ENCODE results near the gene NLGN1. TPM values are rescaled to one million over a fixed set of nuclear protein-coding genes. Genes with fewer than 3 reads are reported as not detected.

Gene NLGN1
- total and polyA plus RNA-seq, 9 of the 15 experiments (the other 6 are each of a cell fraction or from before 2014, with no cell fraction given) = under 0.01 to 0.01 TPM; not detected in 7

- CTCF ChIA-PET (ENCODE audit: low intra/inter-chr PET ratio) = no interaction called here
- H2AFZ ChIP-seq (ENCODE audit: low read depth, low read length) = no peak overlapping the region
- H3K27me3 ChIP-seq (ENCODE audit: control insufficient read depth in 2 of 2, insufficient read depth in 2 of 2, low read length in 2 of 2) = no peaks in the 10 kb centered on the region
Observed at GRCh38 chr3:173986861-173987410, 589.4 kb downstream of the NLGN1 start.

More at GRCh38 chr3:173986861-173987410, 589.4 kb downstream of the NLGN1 start:
- H3K9ac ChIP-seq (ENCODE audit: insufficient read depth in 1 of 2, low read depth in 2 of 2, low read length in 2 of 2) = no peak overlapping the region
- no peak overlapping the region for H3K27ac ChIP-seq (ENCODE audit: extremely low read depth, low read depth, low read length)
- no peak overlapping the region for H3K4me2 ChIP-seq (ENCODE audit: insufficient read depth, low read length)
- in situ Hi-C loops (cut with MboI) (no loop called here), intact Hi-C loops (cut with micrococcal nuclease) (no loop called here)
- no peak for DNase-seq (ENCODE audit: extremely low read depth in 1 of 4, low spot score in 3 of 4)
- no peak overlapping the region for H3K4me3 ChIP-seq
- no peaks in the 10 kb centered on the region for H4K20me1 ChIP-seq (replicated peaks; ENCODE audit: control insufficient read depth, insufficient read depth, low read length)
- no peak for FAIRE-seq
- ATAC-seq = no peak
- H3K9me3 ChIP-seq (replicated peaks; ENCODE audit: control insufficient read depth, insufficient read depth, low read depth, low read length) = no peaks in the 10 kb centered on the region
- no peaks in the 10 kb centered on the region for H3K9me1 ChIP-seq (ENCODE audit: control insufficient read depth, insufficient read depth, low read length)
- no peaks in the 10 kb centered on the region for H3K36me3 ChIP-seq (ENCODE audit: control insufficient read depth, insufficient read depth, low read length)
- POLR2A ChIA-PET = no interaction called here
- no peaks in the 10 kb centered on the region for H3K79me2 ChIP-seq (ENCODE audit: control insufficient read depth, insufficient read depth, low read length)
- no peak for TF ChIP-seq ZNF696 (CRISPR knock-in tag; conservative IDR thresholded peaks at IDR 0.05)
- TF ChIP-seq CSDE1 (IDR thresholded peaks at IDR 0.05) = no peak
- no peak for TF ChIP-seq MECOM (CRISPR knock-in tag; IDR thresholded peaks at IDR 0.05)
- TF ChIP-seq ZC3H11A (IDR thresholded peaks at IDR 0.05; ENCODE audit: low read depth, low read length) = no peak
- TF ChIP-seq, protein P1, sequence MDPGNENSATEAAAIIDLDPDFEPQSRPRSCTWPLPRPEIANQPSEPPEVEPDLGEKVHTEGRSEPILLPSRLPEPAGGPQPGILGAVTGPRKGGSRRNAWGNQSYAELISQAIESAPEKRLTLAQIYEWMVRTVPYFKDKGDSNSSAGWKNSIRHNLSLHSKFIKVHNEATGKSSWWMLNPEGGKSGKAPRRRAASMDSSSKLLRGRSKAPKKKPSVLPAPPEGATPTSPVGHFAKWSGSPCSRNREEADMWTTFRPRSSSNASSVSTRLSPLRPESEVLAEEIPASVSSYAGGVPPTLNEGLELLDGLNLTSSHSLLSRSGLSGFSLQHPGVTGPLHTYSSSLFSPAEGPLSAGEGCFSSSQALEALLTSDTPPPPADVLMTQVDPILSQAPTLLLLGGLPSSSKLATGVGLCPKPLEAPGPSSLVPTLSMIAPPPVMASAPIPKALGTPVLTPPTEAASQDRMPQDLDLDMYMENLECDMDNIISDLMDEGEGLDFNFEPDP (CRISPR knock-in tag; IDR thresholded peaks at IDR 0.05) = no peak
- no peak for TF ChIP-seq NR1H2 (CRISPR knock-in tag; IDR thresholded peaks at IDR 0.05)
- TF ChIP-seq ATF1 (CRISPR knock-in tag; IDR thresholded peaks at IDR 0.05) = no peak
- no peak for TF ChIP-seq ATF1 (tag; IDR thresholded peaks at IDR 0.05)
- TF ChIP-seq PHF8 (IDR thresholded peaks at IDR 0.05; ENCODE audit: borderline replicate concordance, low read length) = no peak
- no peak for TF ChIP-seq NEUROD1 (IDR thresholded peaks at IDR 0.05; ENCODE audit: borderline replicate concordance, low read depth, low read length, partially characterized antibody)
- TF ChIP-seq, protein P2, sequence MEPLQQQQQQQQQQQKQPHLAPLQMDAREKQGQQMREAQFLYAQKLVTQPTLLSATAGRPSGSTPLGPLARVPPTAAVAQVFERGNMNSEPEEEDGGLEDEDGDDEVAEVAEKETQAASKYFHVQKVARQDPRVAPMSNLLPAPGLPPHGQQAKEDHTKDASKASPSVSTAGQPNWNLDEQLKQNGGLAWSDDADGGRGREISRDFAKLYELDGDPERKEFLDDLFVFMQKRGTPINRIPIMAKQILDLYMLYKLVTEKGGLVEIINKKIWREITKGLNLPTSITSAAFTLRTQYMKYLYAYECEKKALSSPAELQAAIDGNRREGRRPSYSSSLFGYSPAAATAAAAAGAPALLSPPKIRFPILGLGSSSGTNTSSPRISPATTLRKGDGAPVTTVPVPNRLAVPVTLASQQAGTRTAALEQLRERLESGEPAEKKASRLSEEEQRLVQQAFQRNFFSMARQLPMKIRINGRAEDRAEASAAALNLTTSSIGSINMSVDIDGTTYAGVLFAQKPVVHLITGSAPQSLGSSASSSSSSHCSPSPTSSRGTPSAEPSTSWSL (CRISPR knock-in tag; IDR thresholded peaks at IDR 0.05; ENCODE audit: borderline replicate concordance) = no peak
- TF ChIP-seq NCOA1 (IDR thresholded peaks at IDR 0.05; ENCODE audit: low read depth) = no peak
- TF ChIP-seq PTTG1 (tag; IDR thresholded peaks at IDR 0.05; ENCODE audit: low read depth) = no peak
- no peak for TF ChIP-seq TCF3 (CRISPR knock-in tag; IDR thresholded peaks at IDR 0.05)
- no peak for TF ChIP-seq ZNF830 (CRISPR knock-in tag; IDR thresholded peaks at IDR 0.05)
- TF ChIP-seq TARDBP (IDR thresholded peaks at IDR 0.05) = no peak
- TF ChIP-seq ZNF184 (CRISPR knock-in tag; IDR thresholded peaks at IDR 0.05) = no peak
- TF ChIP-seq, protein P3, sequence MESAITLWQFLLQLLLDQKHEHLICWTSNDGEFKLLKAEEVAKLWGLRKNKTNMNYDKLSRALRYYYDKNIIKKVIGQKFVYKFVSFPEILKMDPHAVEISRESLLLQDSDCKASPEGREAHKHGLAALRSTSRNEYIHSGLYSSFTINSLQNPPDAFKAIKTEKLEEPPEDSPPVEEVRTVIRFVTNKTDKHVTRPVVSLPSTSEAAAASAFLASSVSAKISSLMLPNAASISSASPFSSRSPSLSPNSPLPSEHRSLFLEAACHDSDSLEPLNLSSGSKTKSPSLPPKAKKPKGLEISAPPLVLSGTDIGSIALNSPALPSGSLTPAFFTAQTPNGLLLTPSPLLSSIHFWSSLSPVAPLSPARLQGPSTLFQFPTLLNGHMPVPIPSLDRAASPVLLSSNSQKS (CRISPR knock-in tag; IDR thresholded peaks at IDR 0.05) = no peak
- no peak for TF ChIP-seq ARNT (IDR thresholded peaks at IDR 0.05)
- no peak for TF ChIP-seq ZC3H8 (IDR thresholded peaks at IDR 0.05)
- no TSS peak for BruUV-seq (replicated peaks)
- H3K4me1 ChIP-seq (replicated peaks in 1 of 2; ENCODE audit: control insufficient read depth in 2 of 2, insufficient read depth in 2 of 2, low read length in 2 of 2) = no peaks in the 10 kb centered on the region
